K562 (cell line): ENCODE results near the gene MGRN1. TPM values are rescaled to one million over a fixed set of nuclear protein-coding genes. Genes with fewer than 3 reads are reported as not detected.

Experiments
- CXXC5 ChIP-seq: fragments of 250-450 bp; sonication (Bioruptor Pico); IDR thresholded peaks from 2 replicates; pipeline ENCODE4 v1.8.0; 2022; ENCODE audit warnings: inconsistent platforms, mild to moderate bottlenecking, moderate library complexity
- DMBX1 ChIP-seq: fragments of 250-450 bp; sonication (Bioruptor Pico); IDR thresholded peaks from 2 replicates; pipeline ENCODE4 v1.8.0; 2022; ENCODE audit warnings: inconsistent platforms, mild to moderate bottlenecking, moderate library complexity, borderline replicate concordance
- LCOR ChIP-seq: sonication (generic); formaldehyde crosslinking; IDR thresholded peaks from 2 replicates; pipeline ENCODE4 v1.8.0; 2022; ENCODE audit warnings: mild to moderate bottlenecking, missing genetic modification reagents
- NCOA6 ChIP-seq: fragments of 450-650 bp; IDR thresholded peaks from 2 replicates; pipeline ENCODE4 v1.6.1; 2017; ENCODE audit warnings: mild to moderate bottlenecking
- SMAD4 ChIP-seq: fragments of 250-450 bp; sonication (Bioruptor Pico); conservative IDR thresholded peaks from 2 replicates; pipeline ENCODE4 v1.8.0; 2021; ENCODE audit warnings: inconsistent platforms, mild to moderate bottlenecking, moderate library complexity
- SRSF9 ChIP-seq: fragments of 200-400 bp; formaldehyde crosslinking; IDR thresholded peaks from 2 replicates; pipeline ENCODE4 v1.6.1; 2017; ENCODE audit warnings: low read depth, low read length, borderline replicate concordance
- ZNF121 ChIP-seq: sonication (generic); formaldehyde crosslinking; conservative IDR thresholded peaks from 2 replicates; pipeline ENCODE4 v1.8.0; 2022; ENCODE audit warnings: missing genetic modification reagents
- ZNF408 ChIP-seq: fragments of 250-450 bp; sonication (Bioruptor Pico); IDR thresholded peaks from 2 replicates; pipeline ENCODE4 v1.4.0; 2020; ENCODE audit warnings: low read depth, mild to moderate bottlenecking, moderate library complexity
- polyA plus RNA-seq, 8 experiments: library from polyadenylated mRNA; depleted of rRNA in 4 of 8; stranded (reverse) in 5 of 8; unstranded in 3 of 8; fragments of >200 nt; fragmentation: Nextera tagmentation in 2 of 8; fragmentation: Illumina TruSeq in 1 of 8; extraction: Ambion mirVana in 2 of 8; extraction: Trizol in 1 of 8; gene quantifications; 2 replicates each; pipeline versions ENCODE4 v1.2.1 to v1.2.3, GENCODE V29; 2011 to 2014; ENCODE audit warnings: inconsistent platforms in 1 of 8, missing spikeins in 1 of 8
- total RNA-seq, 7 experiments: library from RNA; depleted of rRNA in 6 of 7; stranded (reverse); fragments of >200 nt in 6 of 7; fragmentation: Illumina TruSeq in 2 of 7; extraction: Trizol in 2 of 7; gene quantifications; 2 replicates each; pipeline versions ENCODE4 v1.2.1 to v1.2.3, GENCODE V29; 2011 to 2021; ENCODE audit warnings: low replicate concordance in 1 of 7
- TF ChIP-seq, protein P1 (sequence below): IDR thresholded peaks from 2 replicates; pipeline ENCODE4 v1.6.1; 2014; ENCODE audit warnings: antibody characterized with exemption
- TF ChIP-seq, protein P2 (sequence below): fragments of 450-650 bp; conservative IDR thresholded peaks from 2 replicates; pipeline ENCODE4 v1.6.1; 2016; ENCODE audit warnings: missing genetic modification characterization, low read depth, mild to moderate bottlenecking, missing compliant biosample characterization, moderate library complexity
- TF ChIP-seq, protein P3 (sequence below): fragments of 250-450 bp; sonication (Bioruptor Pico); IDR thresholded peaks from 2 replicates; pipeline ENCODE4 v1.8.0; 2022; ENCODE audit warnings: moderate library complexity, mild to moderate bottlenecking, inconsistent platforms

MGRN1 gene
- total and polyA plus RNA-seq, 9 of the 15 experiments (the other 6 are each of a cell fraction or from before 2014, with no cell fraction given), result 0.15 to 37.9 (median 6.0) TPM

DNA sequence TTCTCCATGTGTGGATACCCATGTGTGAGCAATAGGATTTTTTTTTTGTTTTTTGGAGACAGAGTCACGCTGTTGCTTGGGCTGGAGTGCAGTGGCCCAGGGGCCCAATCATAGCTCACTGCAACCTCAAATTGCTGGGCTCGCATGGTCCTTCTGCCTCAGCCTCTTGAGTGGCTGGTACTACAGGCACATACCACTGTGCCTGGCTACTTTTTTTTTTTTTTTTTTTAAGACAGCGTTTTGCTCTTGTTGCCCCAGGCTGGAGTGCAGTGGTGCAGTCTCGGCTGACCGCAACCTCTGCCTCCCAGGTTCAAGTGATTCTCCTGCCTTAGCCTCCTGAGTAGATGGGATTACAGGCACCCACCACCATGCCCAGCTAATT, 16.7 kb downstream of the MGRN1 start (continued):
- no peak for TF ChIP-seq NCOA6
- TF ChIP-seq LCOR (CRISPR knock-in tag), result no peak
- TF ChIP-seq ZNF408 (CRISPR knock-in tag), result no peak
- no peak for TF ChIP-seq DMBX1
- TF ChIP-seq ZNF121 (CRISPR knock-in tag), result no peak
- TF ChIP-seq, protein P1, sequence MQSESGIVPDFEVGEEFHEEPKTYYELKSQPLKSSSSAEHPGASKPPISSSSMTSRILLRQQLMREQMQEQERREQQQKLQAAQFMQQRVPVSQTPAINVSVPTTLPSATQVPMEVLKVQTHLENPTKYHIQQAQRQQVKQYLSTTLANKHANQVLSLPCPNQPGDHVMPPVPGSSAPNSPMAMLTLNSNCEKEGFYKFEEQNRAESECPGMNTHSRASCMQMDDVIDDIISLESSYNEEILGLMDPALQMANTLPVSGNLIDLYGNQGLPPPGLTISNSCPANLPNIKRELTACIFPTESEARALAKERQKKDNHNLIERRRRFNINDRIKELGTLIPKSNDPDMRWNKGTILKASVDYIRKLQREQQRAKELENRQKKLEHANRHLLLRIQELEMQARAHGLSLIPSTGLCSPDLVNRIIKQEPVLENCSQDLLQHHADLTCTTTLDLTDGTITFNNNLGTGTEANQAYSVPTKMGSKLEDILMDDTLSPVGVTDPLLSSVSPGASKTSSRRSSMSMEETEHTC, result no peak
- TF ChIP-seq CXXC5, result no peak
- no peak for TF ChIP-seq SRSF9
- no peak for TF ChIP-seq SMAD4
- TF ChIP-seq, protein P2, sequence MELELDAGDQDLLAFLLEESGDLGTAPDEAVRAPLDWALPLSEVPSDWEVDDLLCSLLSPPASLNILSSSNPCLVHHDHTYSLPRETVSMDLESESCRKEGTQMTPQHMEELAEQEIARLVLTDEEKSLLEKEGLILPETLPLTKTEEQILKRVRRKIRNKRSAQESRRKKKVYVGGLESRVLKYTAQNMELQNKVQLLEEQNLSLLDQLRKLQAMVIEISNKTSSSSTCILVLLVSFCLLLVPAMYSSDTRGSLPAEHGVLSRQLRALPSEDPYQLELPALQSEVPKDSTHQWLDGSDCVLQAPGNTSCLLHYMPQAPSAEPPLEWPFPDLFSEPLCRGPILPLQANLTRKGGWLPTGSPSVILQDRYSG (tag), result no peak
- TF ChIP-seq, protein P3, sequence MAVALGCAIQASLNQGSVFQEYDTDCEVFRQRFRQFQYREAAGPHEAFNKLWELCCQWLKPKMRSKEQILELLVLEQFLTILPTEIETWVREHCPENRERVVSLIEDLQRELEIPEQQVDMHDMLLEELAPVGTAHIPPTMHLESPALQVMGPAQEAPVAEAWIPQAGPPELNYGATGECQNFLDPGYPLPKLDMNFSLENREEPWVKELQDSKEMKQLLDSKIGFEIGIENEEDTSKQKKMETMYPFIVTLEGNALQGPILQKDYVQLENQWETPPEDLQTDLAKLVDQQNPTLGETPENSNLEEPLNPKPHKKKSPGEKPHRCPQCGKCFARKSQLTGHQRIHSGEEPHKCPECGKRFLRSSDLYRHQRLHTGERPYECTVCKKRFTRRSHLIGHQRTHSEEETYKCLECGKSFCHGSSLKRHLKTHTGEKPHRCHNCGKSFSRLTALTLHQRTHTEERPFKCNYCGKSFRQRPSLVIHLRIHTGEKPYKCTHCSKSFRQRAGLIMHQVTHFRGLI, result no peak
